Measurements from ENCODE around the gene PARD6B. TPM values are rescaled to one million over a fixed set of nuclear protein-coding genes. Genes with fewer than 3 reads are reported as not detected.
"Not testable (repeated sequence)": the region's sequence is repeated elsewhere in the genome, so short reads cannot be mapped to it uniquely, and the experiment has no call there.

The PARD6B gene
- total RNA-seq, 1 donor from 2014 or later: 8.4 TPM

DNA sequence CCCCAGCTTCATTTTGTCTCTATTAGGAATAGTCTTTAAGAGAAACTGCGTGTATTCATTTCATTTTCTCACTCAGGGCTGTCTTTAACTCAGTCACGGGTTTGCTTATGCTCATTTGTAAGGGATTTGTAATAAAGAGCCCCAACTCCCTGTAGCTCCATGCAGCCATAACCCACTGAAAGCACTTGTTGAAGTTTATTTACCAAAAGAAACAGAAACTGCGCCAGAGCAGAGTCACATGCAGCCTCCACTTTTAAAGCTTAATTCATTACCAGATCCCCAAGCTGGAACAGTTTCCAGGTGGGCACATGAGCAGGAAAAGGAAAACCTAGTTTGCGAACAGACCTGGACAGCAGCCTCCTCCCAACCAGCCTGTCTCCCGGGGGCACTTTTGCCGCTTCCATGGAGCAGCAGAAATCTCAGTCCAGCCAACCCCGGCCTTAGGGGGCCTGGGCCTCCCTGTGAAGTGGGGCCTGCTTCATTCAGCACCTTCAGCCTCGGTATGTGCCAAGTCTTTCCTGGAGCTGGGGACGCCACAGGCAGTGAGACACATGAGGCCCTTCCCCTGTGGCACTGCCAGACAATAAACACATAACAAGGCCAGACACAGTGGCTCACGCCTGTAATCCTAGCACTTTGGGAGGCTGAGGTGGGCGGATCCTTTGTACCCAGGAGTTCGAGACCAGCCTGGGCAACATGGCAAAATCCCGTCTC lies 68.0 kb downstream of the PARD6B start:
- no peak for DNase-seq (ENCODE audit: low spot score)

DNA sequence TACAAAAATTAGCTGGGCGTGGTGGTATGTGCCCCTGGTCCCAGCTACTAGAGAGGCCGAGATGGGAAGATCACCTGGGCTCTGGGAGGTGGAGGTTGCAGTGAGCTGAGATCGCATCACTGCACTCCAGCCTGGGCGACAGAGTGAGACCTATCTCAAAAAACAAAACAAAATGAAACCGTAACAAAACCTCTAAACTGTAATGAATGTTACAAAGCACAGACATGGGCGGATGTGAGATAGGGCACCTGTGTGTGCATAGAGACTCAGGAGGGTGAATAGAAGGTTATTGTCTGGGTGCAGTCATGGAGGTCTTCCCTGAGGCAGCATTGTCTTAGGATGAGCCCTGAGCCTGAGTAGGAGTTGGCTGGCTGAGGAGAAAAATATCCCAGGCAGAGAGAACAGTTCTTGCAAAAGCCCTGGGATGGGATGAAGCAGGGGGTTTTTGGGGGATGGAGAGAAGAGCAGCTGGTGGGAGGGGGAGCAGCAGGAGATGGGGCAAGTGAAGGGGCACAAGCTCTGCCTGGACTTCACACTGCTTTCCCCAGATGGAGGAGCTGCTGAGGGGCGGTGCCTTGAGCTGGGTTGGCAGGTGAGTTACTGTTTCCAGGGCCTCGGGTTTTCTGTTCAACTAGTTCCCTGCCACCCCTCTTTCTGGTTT lies 68.6 kb downstream of the PARD6B start:
- DNase-seq (ENCODE audit: low spot score): no peak

DNA sequence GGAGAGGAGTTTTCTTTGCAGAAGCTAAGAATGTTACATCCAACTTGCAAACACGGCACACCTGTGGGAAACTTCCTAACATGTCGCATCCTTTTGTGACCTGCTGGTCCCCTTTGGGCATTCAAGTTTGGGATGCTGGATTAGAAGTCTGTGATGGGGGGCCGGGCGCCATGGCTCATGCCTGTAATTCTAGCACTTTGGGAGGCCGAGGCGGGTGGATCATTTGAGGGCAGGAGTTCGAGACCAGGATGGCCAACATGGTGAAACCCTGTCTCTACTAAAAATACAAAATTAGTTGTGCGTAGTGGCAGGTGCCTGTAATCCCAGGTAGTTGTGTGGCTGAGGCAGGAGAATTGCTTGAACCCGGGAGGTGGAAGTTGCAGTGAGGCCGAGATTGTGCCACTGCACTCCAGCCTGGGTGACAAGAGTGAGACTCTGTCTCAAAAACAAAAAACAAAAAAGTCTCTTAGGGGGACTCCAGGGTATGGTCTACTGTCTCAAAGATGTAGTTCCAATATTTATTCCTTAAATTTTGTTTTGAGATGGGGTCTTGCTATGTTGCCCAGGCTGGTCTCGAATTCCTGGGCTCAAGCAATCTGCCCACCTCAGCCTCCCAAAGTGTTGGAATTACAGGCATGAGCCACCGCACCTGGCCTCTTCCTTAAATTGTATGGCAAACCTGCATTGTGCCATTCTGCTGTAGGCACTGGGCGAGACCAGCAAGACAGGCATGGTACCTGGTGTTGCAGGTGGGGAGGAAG lies 69.8 kb downstream of the PARD6B start:
- DNase-seq (ENCODE audit: low spot score): not testable (repeated sequence)

DNA sequence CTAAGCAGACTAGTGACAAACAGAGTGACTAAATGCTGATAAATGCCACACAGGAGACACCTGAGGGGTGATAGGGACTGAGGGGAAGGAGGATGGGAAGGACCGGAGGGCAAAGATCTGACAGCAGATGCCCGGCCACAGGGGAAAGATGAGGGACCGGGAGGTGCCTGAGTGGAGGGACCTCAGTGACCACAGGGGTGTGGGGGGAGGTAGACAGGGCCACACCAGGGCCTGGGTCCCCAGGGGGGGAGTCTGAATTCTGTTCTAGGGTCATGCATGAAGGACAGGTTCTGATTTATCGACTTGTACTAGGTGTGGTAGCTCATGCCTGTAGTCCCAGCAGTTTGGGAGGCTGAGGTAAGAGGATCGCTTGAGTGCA lies 70.4 kb downstream of the PARD6B start:
- DNase-seq (ENCODE audit: low spot score): no peak

DNA sequence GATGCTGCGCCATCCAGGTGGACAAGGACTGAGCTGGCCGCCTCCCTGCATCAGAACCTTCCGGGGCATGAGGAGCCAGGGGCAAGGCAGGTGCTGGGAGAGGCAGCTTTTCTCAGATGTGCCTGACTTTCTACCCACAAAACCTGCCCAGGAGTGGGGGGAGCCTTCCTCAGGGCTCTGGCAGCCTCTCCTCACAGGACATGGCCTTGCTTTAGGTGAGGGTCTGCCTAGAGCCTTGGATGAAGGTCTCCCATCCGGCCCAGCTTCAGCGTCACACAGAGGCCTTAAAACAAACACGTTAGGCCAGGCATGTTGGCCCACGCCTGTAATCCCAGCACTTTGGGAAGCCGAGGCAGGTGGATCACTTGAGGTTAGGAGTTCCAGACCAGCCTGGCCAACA lies 70.9 kb downstream of the PARD6B start:
- no peak for DNase-seq (ENCODE audit: low spot score)

DNA sequence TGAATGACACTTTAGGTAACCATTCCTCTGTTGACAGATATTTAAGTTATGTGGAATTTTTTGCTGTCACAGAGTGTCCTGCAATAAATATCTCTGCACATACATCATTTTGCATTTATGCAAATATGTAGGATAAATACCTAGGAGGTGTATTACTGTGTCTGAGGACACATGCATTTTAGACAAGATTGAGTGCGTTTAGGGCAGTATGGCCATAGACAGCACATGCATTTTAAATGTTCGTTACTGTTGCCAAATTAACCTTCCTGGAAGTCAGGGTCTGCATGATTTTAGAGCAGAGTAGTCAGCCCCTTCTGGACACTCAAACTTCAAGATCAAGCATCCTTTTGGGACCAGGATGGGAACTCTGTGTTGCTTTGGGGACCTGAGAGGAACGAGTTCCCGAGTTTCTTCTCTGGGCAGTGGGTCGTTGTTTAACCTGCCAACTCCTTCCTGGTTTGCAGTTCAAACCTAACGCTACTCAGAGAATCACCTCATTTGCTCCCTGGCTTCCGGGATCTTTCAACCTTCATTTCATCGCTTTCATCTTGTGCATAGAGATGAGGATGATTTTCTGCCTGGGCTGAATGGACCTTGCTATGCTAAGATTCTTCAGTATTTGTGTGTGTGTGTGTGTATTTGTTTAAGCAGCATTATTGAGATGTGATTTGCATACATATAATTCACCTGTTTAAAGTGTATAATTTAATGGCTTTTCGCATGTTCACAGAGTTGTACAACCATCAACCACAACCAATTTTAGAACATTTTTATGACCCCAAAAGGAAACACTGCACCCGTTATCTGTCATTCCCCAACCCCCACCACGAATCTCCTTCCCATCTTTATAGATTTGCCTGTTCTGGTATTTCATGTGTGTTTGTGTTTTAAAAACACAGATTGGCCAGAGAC lies 73.3 kb downstream of the PARD6B start:
- DNase-seq (ENCODE audit: low spot score): no peak

DNA sequence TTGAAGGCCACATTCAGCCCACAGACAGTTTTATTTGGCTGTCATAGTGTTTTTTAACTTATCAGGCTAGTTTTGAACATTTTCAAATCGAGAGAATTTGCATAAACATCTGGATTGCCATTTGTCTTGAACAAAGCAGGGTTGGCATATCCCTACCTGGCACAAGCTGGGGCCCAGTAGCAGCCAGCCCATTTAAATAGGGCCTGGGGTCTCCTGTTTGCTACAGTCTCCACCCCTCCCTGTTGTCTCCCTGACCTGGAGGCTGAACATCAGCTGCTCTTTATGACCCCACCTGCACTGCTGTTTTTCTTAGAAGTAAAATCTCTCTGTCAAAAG lies 73.9 kb downstream of the PARD6B start:
- DNase-seq (ENCODE audit: low spot score): no peak

DNA sequence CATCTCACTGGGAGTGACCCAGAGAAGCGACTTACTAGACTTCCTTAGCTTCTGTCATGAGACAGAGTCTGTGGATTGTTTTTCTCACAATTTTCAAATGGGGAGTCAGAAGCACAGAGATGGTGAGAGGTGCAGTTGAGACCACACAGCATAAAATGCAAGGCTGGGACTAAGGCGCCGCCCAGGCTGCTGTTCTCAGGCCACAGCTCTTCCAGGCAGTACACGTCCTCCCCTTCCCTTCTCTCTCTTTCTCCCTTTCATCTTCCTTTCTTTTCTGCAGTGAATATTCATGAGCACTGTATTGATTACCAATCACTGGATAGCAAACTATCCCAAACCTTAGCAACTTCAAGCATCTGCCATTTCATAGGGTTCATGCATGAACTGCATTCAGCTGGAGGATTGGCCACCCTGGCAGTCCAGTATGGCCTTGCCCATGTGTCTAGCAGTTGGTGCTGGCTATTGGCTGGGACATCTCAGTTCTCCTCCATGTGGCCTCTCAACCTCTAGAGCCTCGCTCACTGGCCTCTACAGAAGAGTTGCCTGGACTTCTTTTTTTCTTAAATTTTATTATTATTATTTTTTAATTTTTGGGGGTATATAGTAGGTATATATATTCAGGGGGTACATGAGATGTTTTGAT lies 74.9 kb downstream of the PARD6B start:
- no peak for DNase-seq (ENCODE audit: low spot score)

Other genes starting within 250 kb of the PARD6B start
- gene PTPN1, start 221.2 kb upstream of the PARD6B start, total RNA-seq (ENCODE audit: insufficient read depth, low replicate concordance): 22.1 TPM
- gene RIPOR3, start 40.0 kb upstream of the PARD6B start, total RNA-seq (ENCODE audit: insufficient read depth, low replicate concordance): 1.9 TPM
- gene BCAS4, start 63.5 kb downstream of the PARD6B start, total RNA-seq (ENCODE audit: insufficient read depth, low replicate concordance): 6.5 TPM
- 38.0 TPM for gene ADNP, start 199.9 kb downstream of the PARD6B start, total RNA-seq (ENCODE audit: insufficient read depth, low replicate concordance)
- 98.7 TPM for gene DPM1, start 227.0 kb downstream of the PARD6B start, total RNA-seq (ENCODE audit: insufficient read depth, low replicate concordance)
- gene MOCS3, start 227.2 kb downstream of the PARD6B start, total RNA-seq (ENCODE audit: insufficient read depth, low replicate concordance): 10.4 TPM

Measured in umbilical cord (tissue), 2 donors.